HepG2 (cell line): Measurements from ENCODE around the gene DNPEP. TPM values are rescaled to one million over a fixed set of nuclear protein-coding genes. Genes with fewer than 3 reads are reported as not detected.

ENCODE experiments used
- BRD4 ChIP-seq: sonication (generic); formaldehyde crosslinking; IDR thresholded peaks from 2 replicates; pipeline ENCODE4 v1.4.0; 2020; ENCODE audit warnings: missing genetic modification reagents
- HNRNPL ChIP-seq: fragments of 200-400 bp; formaldehyde crosslinking; IDR thresholded peaks from 2 replicates; pipeline ENCODE4 v1.6.1; 2017; ENCODE audit warnings: mild to moderate bottlenecking, low read depth, low read length
- MBNL3 ChIP-seq: fragments of 250-450 bp; sonication (Bioruptor Pico); conservative IDR thresholded peaks from 2 replicates; pipeline ENCODE4 v1.8.0; 2022; ENCODE audit warnings: mild to moderate bottlenecking, inconsistent platforms
- ZNF296 ChIP-seq: sonication (generic); formaldehyde crosslinking; conservative IDR thresholded peaks from 2 replicates; pipeline ENCODE4 v1.5.0; 2020; ENCODE audit warnings: mild to moderate bottlenecking, missing genetic modification reagents
- polyA plus RNA-seq, 8 experiments: library from polyadenylated mRNA; depleted of rRNA in 3 of 8; stranded (reverse) in 7 of 8; unstranded in 1 of 8; fragments of >200 nt; fragmentation: Illumina TruSeq in 4 of 8; extraction: Trizol in 4 of 8; gene quantifications; 2 replicates each; pipeline versions ENCODE4 v1.2.1 to v1.2.3, GENCODE V29; 2011 to 2016; ENCODE audit warnings: low read depth in 4 of 8, missing spikeins in 1 of 8, mixed read lengths in 1 of 8; ENCODE audit not compliant: insufficient read depth in 1 of 8
- total RNA-seq, 5 experiments: library from RNA; depleted of rRNA; stranded (reverse); fragments of >200 nt; fragmentation: Illumina TruSeq; extraction: Trizol; gene quantifications; 2 replicates each; pipeline ENCODE4 v1.2.3, GENCODE V29; 2016; ENCODE audit warnings: low read depth in 1 of 5
- TF ChIP-seq, protein P1 (sequence below): sonication (generic); formaldehyde crosslinking; IDR thresholded peaks from 2 replicates; pipeline ENCODE4 v1.5.0; 2020; ENCODE audit warnings: missing genetic modification reagents
- TF ChIP-seq, protein P2 (sequence below): sonication (generic); formaldehyde crosslinking; conservative IDR thresholded peaks from 2 replicates; pipeline ENCODE4 v1.4.0; 2020; ENCODE audit warnings: missing genetic modification reagents
- TF ChIP-seq, protein P3 (sequence below): IDR thresholded peaks from 2 replicates; pipeline ENCODE4 v1.4.0; 2020; ENCODE audit warnings: mild to moderate bottlenecking, missing genetic modification reagents

DNPEP gene
- total and polyA plus RNA-seq, 2 of the 13 experiments (the other 11 are each of a cell fraction or from before 2014, with no cell fraction given) = 104 to 109 TPM

DNA sequence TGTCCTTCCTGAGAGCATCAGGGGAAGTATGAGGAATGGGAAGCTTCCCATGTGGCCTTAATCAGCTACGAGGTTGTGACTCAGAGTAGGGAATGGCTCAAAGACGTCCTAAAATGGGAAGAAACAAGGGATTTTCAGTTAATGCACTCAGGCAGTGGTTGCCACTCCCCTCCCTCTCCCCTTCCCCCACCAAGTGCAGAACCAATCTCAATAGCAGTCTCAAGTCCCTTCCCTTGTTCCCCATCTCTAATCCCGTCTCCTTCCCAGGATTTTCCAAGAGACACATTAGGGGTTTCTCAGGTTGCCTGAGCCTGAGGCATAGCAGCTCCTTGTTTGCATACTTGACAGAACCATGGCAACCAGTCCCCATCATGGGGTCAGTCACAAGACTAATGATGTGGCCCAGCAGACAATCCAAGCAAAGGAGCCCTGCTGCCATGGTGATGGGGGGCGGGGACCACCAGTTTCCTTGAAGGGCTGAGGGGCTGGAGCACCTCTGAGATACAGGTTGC, 36.9 kb downstream of the DNPEP start (continued):
- TF ChIP-seq, protein P1, sequence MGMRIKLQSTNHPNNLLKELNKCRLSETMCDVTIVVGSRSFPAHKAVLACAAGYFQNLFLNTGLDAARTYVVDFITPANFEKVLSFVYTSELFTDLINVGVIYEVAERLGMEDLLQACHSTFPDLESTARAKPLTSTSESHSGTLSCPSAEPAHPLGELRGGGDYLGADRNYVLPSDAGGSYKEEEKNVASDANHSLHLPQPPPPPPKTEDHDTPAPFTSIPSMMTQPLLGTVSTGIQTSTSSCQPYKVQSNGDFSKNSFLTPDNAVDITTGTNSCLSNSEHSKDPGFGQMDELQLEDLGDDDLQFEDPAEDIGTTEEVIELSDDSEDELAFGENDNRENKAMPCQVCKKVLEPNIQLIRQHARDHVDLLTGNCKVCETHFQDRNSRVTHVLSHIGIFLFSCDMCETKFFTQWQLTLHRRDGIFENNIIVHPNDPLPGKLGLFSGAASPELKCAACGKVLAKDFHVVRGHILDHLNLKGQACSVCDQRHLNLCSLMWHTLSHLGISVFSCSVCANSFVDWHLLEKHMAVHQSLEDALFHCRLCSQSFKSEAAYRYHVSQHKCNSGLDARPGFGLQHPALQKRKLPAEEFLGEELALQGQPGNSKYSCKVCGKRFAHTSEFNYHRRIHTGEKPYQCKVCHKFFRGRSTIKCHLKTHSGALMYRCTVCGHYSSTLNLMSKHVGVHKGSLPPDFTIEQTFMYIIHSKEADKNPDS (CRISPR knock-in tag) = no peak
- TF ChIP-seq BRD4 (CRISPR knock-in tag) = no peak
- no peak for TF ChIP-seq HNRNPL
- TF ChIP-seq MBNL3 (CRISPR knock-in tag) = no peak
- TF ChIP-seq, protein P2, sequence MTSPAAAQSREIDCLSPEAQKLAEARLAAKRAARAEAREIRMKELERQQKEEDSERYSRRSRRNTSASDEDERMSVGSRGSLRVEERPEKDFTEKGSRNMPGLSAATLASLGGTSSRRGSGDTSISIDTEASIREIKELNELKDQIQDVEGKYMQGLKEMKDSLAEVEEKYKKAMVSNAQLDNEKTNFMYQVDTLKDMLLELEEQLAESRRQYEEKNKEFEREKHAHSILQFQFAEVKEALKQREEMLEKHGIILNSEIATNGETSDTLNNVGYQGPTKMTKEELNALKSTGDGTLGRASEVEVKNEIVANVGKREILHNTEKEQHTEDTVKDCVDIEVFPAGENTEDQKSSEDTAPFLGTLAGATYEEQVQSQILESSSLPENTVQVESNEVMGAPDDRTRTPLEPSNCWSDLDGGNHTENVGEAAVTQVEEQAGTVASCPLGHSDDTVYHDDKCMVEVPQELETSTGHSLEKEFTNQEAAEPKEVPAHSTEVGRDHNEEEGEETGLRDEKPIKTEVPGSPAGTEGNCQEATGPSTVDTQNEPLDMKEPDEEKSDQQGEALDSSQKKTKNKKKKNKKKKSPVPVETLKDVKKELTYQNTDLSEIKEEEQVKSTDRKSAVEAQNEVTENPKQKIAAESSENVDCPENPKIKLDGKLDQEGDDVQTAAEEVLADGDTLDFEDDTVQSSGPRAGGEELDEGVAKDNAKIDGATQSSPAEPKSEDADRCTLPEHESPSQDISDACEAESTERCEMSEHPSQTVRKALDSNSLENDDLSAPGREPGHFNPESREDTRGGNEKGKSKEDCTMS (CRISPR knock-in tag) = no peak
- TF ChIP-seq, protein P3, sequence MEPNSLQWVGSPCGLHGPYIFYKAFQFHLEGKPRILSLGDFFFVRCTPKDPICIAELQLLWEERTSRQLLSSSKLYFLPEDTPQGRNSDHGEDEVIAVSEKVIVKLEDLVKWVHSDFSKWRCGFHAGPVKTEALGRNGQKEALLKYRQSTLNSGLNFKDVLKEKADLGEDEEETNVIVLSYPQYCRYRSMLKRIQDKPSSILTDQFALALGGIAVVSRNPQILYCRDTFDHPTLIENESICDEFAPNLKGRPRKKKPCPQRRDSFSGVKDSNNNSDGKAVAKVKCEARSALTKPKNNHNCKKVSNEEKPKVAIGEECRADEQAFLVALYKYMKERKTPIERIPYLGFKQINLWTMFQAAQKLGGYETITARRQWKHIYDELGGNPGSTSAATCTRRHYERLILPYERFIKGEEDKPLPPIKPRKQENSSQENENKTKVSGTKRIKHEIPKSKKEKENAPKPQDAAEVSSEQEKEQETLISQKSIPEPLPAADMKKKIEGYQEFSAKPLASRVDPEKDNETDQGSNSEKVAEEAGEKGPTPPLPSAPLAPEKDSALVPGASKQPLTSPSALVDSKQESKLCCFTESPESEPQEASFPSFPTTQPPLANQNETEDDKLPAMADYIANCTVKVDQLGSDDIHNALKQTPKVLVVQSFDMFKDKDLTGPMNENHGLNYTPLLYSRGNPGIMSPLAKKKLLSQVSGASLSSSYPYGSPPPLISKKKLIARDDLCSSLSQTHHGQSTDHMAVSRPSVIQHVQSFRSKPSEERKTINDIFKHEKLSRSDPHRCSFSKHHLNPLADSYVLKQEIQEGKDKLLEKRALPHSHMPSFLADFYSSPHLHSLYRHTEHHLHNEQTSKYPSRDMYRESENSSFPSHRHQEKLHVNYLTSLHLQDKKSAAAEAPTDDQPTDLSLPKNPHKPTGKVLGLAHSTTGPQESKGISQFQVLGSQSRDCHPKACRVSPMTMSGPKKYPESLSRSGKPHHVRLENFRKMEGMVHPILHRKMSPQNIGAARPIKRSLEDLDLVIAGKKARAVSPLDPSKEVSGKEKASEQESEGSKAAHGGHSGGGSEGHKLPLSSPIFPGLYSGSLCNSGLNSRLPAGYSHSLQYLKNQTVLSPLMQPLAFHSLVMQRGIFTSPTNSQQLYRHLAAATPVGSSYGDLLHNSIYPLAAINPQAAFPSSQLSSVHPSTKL (CRISPR knock-in tag) = no peak
- no peak for TF ChIP-seq ZNF296 (CRISPR knock-in tag)
